ENCODE measurements around the gene STAT2.

GRCh38 chr12:56304276-56304675 is 55.6 kb downstream of the STAT2 start:
- TF ChIP-seq RCOR1 (IDR thresholded peaks at IDR 0.05; ENCODE audit: insufficient replicate concordance, low read length) = no peak
- no peak for TF ChIP-seq CTCF (conservative IDR thresholded peaks at IDR 0.05; ENCODE audit: low read depth, low read length)
- no peak for TF ChIP-seq POLR2A (IDR thresholded peaks at IDR 0.05; ENCODE audit: low read depth, low read length)
- no peak for TF ChIP-seq MAZ (IDR thresholded peaks at IDR 0.05; ENCODE audit: borderline replicate concordance, low read depth, low read length)
- TF ChIP-seq MAFK (IDR thresholded peaks at IDR 0.05; ENCODE audit: low read depth, low read length) = no peak
- TF ChIP-seq ELK1 (IDR thresholded peaks at IDR 0.05; ENCODE audit: borderline replicate concordance, low read depth, low read length) = no peak
- TF ChIP-seq CHD1 (IDR thresholded peaks at IDR 0.05; ENCODE audit: low read depth, low read length) = no peak
- TF ChIP-seq USF2 (IDR thresholded peaks at IDR 0.05; ENCODE audit: low read depth, low read length) = no peak

Measured in IMR-90 (cell line).